ENCODE data around the gene EEF1AKMT2. TPM values are rescaled to one million over a fixed set of nuclear protein-coding genes. Genes with fewer than 3 reads are reported as not detected.
"Not testable (repeated sequence)": the region's sequence is repeated elsewhere in the genome, so short reads cannot be mapped to it uniquely, and the experiment has no call there.

The EEF1AKMT2 gene
- total RNA-seq, 1 donor from 2014 or later, result 17.9 TPM

DNA sequence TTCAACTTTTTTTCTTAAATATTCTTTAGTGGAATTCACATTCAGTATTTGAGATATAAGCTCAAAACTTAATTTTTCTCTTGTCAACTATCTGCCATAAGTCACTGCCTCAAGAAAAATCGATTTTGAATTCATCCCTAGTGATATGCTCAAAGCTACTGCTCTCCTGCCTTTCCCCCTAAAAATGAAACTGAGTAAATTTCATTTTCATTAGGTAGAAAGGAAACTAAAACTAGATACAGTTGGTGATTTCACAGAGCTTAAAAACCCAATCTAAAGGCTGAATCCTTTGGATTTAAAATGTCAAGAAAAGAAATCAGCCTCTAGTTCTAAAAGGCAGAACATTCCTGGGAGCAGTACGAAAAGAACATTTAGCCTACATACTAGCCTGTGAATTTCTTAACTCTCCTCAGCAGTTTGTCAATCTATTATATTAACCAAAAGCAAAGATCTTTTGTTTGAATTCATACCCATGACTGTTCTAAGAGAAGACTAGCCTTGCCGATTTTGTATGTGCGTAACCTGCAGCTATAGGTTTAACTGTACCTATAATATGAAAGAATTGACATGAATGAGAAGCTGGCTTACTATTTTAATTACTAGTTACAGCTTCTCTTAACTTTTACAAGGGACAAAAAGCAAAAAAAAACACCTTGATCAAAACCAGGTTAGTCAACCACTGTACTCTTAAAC is 42.6 kb downstream of the EEF1AKMT2 start:
- no peaks in the 10 kb centered on the region for H3K27me3 ChIP-seq
- intact Hi-C loops (cut with DNase I), result no loop called here
- H3K9me3 ChIP-seq, result no peaks in the 10 kb centered on the region
- H3K4me1 ChIP-seq, result peaks cover 37% of the 10 kb centered on the region
- H3K36me3 ChIP-seq, result no peaks in the 10 kb centered on the region
- TF ChIP-seq POLR2A (IDR thresholded peaks at IDR 0.05) (no peak), POLR2AphosphoS5 (IDR thresholded peaks at IDR 0.05; ENCODE audit: insufficient read depth in 1 of 2, low read depth in 1 of 2) (no peak)
- TF ChIP-seq, protein P1, sequence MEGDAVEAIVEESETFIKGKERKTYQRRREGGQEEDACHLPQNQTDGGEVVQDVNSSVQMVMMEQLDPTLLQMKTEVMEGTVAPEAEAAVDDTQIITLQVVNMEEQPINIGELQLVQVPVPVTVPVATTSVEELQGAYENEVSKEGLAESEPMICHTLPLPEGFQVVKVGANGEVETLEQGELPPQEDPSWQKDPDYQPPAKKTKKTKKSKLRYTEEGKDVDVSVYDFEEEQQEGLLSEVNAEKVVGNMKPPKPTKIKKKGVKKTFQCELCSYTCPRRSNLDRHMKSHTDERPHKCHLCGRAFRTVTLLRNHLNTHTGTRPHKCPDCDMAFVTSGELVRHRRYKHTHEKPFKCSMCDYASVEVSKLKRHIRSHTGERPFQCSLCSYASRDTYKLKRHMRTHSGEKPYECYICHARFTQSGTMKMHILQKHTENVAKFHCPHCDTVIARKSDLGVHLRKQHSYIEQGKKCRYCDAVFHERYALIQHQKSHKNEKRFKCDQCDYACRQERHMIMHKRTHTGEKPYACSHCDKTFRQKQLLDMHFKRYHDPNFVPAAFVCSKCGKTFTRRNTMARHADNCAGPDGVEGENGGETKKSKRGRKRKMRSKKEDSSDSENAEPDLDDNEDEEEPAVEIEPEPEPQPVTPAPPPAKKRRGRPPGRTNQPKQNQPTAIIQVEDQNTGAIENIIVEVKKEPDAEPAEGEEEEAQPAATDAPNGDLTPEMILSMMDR (IDR thresholded peaks at IDR 0.05), result no peak
- no peak overlapping the region for H3K27ac ChIP-seq
- H3K4me3 ChIP-seq, result no peak overlapping the region
- no peak for DNase-seq (ENCODE audit: extremely low spot score in 2 of 2)

DNA sequence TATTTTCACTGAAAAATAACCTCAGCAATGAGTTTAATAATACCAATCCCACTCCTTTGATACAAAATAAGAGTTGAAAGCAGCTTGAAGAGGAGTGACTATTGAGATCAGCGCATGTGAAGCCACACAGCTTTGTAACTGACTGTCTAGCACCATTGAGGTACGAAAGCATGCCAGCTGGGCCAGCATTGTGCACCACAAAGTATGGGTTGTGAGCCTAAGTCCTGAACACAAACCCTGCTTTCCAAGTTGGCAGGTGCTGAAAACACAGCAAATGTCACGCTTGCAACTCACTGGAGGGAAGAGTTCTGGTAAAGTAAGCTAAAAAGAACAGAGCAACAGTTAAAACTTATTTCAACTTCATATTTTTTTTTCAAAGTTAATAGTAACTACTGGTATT is 43.5 kb downstream of the EEF1AKMT2 start:
- H3K4me1 ChIP-seq, result peaks cover 37% of the 10 kb centered on the region
- no peak for TF ChIP-seq POLR2A (IDR thresholded peaks at IDR 0.05)
- TF ChIP-seq, protein P1 (IDR thresholded peaks at IDR 0.05), result no peak
- no peaks in the 10 kb centered on the region for H3K36me3 ChIP-seq
- DNase-seq (ENCODE audit: extremely low spot score in 2 of 2), result no peak
- no peaks in the 10 kb centered on the region for H3K9me3 ChIP-seq
- no peak overlapping the region for H3K27ac ChIP-seq
- no peaks in the 10 kb centered on the region for H3K27me3 ChIP-seq
- intact Hi-C loops (cut with DNase I), result no loop called here
- no peak overlapping the region for H3K4me3 ChIP-seq

DNA sequence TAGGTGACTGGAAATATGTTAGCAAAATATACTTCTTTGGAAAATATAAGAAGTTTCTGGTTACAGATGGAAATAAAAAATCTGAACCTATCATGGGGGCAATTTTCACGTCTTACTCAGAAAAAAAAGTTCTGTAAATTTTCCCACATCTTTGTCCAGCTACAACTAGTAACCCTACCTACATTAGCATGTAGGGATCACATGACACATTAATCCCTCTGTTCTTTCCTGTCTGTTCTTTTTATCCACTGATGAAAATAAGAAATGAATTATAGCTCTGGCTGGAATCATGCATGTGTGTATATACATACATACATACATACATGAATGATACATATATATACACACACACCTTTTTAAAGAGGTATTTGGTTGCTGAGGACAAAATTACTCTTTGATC is 43.9 kb downstream of the EEF1AKMT2 start:
- Histone ChIP-seq H3K27ac (no peak overlapping the region), H3K27me3 (no peaks in the 10 kb centered on the region), H3K36me3 (no peaks in the 10 kb centered on the region), H3K9me3 (no peaks in the 10 kb centered on the region), H3K4me3 (no peak overlapping the region), H3K4me1 (peaks cover 39% of the 10 kb centered on the region)
- no peak for DNase-seq (ENCODE audit: extremely low spot score in 2 of 2)
- TF ChIP-seq POLR2AphosphoS5 (IDR thresholded peaks at IDR 0.05; ENCODE audit: insufficient read depth in 1 of 2, low read depth in 1 of 2) (no peak), POLR2A (IDR thresholded peaks at IDR 0.05) (no peak)
- TF ChIP-seq, protein P1 (IDR thresholded peaks at IDR 0.05), result no peak
- intact Hi-C loops (cut with DNase I), result no loop called here

DNA sequence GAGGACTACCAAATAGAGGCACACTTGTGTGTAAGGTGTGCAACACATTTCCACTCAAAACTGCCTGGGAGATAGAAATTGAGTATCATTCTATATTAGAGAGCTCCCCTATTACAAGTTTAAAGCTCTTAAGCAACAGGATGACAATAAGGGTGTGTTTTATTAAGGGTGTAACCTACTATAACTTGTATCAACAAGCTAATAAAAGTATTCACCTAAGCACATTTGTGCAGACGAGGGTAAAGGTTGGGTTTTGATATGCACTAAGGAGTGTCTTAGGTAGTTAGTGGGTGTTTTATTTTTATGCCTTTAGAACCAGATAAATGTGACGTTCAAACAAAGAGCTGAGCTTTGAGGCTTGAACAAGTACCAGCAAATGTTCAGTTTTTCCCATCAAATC is 44.7 kb downstream of the EEF1AKMT2 start:
- TF ChIP-seq, protein P1 (IDR thresholded peaks at IDR 0.05), result no peak
- peak in 1 of 2 donors; percentile 58 for TF ChIP-seq POLR2AphosphoS5 (IDR thresholded peaks at IDR 0.05; ENCODE audit: insufficient read depth in 1 of 2, low read depth in 1 of 2)
- peaks cover 47% of the 10 kb centered on the region for H3K4me1 ChIP-seq
- peak overlapping the region; percentile 76 for H3K27ac ChIP-seq

DNA sequence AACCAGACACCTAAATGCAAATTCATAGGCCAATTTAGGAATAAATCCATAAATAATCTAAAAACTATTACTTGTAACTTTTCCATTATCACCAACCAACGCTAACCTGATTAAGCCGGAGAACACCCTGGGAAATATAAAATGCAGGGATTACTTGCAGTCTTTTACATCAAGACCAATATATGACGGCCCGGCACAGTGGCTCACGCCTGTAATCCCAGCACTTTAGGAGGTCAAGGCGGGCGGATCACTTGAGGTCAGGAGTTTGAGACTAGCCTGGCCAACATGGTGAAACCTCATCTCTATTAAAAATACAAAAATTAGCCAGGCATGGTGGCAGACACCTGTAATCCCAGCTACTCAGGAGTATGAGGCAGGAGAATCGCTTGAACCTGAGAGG is 45.2 kb downstream of the EEF1AKMT2 start:
- H3K36me3 ChIP-seq; H3K9me3 ChIP-seq; H3K27me3 ChIP-seq; H3K4me3 ChIP-seq; DNase-seq (ENCODE audit: extremely low spot score in 2 of 2); intact Hi-C loops (cut with DNase I): not testable (repeated sequence)
- Histone ChIP-seq H3K27ac (peak overlapping the region; percentile 76), H3K4me1 (peaks cover 52% of the 10 kb centered on the region)

More for the DNA sequence above, 44.7 kb downstream of the EEF1AKMT2 start:
- intact Hi-C loops (cut with DNase I), result no loop called here
- no peak for DNase-seq (ENCODE audit: extremely low spot score in 2 of 2)
- Histone ChIP-seq H3K27me3 (no peaks in the 10 kb centered on the region), H3K4me3 (no peak overlapping the region), H3K36me3 (no peaks in the 10 kb centered on the region), H3K9me3 (no peaks in the 10 kb centered on the region)

All from vagina (tissue), 2 donors.